T-helper 22 cell (primary cell): Measurements from ENCODE around the gene APLF.
"Not testable (repeated sequence)": the region's sequence is repeated elsewhere in the genome, so short reads cannot be mapped to it uniquely, and the experiment has no call there.

Experiments used
- DNase-seq: peaks from one replicate; pipeline ENCODE4 v3.0.0-alpha.2; 2020; ENCODE audit warnings: low read depth

The APLF gene

DNA sequence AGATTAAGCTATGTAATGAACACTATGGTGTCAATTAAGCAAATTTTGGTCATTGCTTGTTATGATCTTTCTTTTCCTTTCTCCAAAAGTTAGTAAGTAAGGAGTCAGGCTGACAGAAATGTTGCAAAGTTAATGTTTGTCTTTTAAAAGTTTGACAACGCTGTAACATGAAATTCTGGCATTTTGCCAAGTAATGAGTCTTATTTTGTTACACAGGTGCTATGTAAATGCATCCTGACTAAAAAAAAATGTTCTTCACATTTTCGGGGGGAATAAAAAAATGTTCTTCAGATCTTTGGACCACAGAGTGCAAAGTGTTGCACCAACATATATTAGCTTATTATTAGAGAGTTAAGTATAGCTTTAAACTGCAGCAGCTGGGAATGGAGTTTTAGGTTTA, 121.2 kb downstream of the APLF start:
- no peak for DNase-seq

DNA sequence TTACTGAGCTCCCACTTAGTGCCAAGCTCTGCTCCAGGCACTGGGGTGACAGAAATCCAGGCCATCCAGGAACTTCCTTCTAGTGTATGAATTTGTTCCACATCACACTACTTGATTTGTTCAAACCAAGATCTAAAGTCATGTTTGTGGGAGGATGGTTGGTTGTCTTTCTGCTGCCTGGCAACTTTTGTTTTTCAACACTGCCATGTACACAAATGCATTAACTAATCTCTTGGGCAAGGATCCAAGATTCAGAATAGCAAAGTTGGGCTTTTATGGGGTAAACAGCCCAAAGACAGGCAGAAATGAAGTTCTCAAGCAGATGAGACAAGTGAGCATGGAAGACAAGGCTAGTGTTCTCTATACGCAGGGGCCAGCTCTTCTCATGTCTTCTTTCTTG, 122.6 kb downstream of the APLF start:
- DNase-seq = no peak

DNA sequence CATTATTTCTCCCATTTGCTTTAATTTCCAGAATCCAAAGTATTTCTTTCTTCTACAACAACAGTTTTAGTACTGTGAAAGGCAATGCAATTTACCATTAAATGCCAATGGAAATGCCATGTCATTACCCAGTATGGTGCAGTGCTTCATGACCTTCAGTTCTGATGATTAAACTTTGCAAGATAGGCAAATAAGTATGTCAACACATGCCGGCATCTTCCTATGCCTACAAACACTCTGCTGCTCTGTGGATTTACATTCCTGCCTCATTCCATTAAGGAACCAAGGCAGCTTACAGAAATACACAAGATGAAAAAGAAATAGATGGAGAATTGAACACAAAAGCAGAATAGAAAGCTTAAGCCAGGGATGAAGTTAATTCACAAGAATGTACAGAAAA, 123.3 kb downstream of the APLF start:
- no peak for DNase-seq

DNA sequence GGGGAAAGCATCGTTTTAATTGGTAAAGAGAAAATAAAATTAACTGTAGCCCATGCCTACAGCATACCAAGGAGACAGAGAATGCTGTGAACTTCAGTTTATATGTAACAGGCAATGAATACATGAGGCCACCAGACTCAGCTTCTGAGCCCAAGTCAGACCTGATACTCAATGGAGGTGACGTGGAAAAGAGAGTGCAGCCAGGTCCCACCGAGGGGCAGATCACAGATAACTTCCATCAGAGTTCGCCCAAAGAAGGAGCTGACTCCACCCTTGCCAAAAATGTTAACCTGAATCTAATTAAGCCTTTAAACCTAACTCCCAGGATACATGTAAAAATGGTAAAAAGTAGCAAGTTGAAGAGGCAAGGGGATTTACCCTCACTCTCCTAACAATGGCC, 123.8 kb downstream of the APLF start:
- DNase-seq = no peak

DNA sequence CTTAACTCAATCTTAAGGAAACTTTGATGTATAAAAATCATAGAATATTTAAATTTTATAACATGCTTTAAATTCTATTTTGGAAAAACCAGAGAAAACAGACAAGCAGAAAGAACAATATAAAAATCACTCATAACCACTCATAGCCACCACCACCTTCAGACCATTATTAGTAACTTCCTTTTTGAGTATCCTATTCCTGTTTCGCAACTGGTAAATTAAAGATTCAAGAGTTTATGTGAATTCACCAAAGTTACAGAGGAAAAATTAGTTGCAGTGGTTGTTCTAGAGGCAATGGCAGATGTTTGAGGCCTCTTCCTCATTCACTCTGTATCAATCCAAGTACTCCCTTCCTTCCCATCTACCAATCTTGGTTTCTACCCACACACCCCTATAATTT, 126.7 kb downstream of the APLF start:
- no peak for DNase-seq

DNA sequence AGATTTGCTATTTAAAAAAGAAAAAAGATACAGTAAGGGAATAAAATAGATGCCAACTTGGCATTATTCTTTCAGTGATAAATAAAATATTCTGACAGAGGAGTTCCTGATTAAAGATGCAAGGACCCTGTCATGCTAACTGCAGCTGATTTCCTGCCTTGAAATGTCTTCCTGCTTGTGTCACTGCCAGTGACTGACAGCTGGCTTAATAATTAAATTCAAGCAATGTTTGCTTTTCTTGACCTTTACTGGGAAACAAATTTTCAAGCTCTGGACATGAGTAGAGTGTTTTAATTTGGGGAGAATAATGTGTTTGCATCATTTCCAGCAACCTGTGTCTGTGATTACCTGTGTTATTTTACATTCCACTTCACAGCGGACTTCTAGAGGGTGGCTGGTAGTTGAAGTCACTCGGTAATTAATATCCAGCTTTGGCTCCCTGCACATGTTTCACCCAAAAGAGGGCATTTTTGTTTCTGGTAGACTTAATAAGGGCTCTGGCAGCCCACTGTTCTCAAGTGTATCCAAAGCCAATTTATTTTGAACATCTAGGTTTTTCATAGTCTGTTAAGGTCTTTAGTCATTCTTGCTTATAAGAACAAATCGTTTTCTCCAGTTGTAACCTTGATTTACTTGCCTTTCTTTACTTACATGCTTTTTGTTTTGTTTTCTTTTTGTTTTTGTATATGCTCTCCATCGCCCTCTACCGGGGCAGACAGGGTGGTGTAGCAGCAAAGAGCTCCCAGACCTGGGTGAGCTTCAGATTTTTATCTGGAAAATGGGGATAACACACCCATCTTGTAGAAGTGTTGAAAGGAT, 127.5 kb downstream of the APLF start:
- peak; percentile 4 for DNase-seq

DNA sequence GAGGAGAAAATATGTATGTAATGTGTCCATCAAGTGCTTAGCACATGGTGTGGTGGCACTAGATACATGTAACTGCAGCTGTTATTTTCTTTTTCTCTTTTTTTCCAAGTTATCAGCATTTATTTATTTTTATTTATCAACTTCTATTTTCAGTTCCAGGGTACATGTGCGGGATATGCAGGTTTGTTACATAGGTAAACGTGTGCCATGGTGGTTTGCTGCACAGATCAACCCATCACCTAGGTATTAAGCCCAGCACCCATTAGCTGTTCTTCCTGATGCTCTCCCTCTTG, 128.1 kb downstream of the APLF start:
- not testable (repeated sequence) for DNase-seq

DNA sequence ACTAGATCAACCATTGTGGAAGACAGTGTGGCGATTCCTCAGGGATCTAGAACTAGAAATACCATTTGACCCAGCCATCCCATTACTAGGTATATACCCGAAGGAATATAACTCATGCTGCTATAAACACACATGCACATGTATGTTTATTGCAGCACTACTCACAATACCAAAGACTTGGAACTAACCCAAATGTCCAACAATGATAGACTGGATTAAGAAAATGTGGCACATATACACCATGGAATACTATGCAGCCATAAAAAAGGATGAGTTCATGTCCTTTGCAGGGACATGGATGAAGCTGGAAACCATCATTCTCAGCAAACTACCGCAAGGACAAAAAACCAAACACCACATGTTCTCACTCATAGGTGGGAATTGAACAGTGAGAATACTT, 133.1 kb downstream of the APLF start:
- DNase-seq = not testable (repeated sequence)

DNA sequence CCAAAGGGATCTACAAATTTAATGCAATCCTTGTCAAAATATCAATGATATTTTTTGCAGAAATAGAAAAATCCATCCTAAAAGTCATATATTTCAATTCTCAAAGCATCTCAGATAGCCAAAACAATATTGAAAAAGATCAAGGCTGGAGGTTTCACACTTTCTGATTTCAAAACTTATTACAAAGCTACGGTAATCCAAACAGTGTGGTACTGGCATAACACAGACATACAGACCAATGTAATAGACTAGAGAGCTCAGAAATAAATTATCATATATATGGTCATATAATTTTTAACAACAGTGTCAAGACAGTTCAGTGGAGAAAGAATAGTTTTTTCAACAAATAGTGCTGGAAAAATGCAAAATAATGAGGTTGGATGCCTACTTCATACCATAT, 135.7 kb downstream of the APLF start:
- no peak for DNase-seq

DNA sequence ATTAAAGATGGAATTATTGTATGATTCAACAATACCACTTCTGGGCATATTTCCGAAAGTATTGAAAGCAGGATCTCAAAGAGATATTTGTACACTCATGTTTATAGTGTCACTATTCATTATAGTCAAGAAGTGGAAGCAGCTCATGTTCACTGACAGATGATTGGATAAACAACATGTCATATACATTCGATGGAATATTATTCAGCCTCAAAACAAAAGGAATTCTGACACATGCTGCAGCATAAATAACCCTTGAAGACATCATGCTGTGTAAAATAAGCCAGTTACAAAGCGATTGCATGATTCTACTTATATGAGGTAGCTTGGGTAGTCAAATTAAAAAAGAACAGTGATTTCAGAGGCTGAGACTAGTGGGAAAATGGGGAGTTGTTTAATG, 136.7 kb downstream of the APLF start:
- no peak for DNase-seq

DNA sequence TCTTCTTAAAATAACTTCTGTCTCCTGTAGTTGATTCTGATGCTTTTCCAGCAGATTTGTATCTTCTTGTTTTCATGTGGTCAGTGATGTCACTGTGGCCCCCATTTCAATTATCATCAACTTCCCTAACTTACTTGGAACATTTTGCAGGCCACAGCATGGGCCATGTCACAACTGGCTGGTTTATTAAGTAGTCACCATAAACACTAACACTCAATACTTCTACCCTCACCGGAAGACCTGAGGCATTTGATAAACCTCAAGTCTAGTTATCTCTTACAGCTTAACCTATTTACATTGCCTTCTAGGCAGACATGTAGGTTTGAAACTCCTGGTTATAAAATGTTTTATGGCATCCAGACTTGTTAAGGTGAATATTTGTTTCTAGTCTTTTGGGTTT, 138.6 kb downstream of the APLF start:
- no peak for DNase-seq

DNA sequence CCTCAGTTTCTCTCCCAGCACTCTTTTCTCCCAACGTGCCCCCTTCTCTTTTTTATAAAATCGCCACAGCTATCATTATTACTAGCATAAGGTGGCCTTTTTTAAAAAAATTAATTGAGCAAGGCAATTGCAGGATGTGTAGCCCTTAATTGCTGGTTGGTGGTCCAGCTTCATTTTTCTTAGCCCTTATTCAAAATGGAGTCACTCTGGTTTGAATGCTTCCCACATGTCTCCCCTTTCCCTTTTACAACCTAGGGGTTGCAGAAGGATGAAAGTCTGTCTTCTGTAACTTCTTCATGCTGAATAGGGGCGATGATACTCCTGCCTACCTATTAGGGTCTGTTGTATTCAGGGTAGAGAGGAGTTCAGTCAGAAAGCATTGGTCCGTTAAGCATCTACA, 139.4 kb downstream of the APLF start:
- DNase-seq = no peak

DNA sequence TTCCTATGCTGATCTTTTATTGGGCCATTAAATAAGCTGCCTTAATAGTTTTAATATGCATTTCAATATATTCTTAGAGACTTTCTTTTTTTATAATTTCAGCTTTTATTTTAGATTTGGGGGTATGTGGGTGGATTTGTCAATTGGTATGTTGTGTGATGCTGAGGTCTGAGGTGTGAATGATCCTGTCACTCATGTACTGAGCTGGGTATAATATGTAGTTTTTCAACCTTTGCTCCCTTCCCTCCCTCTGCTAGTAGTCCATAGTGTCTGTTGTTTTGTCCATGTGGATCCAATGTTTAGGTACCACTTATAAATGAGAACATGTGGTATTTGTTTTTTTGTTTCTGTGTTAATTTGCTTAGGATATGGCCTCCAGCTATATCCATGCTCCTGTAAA, 140.5 kb downstream of the APLF start:
- DNase-seq = no peak

DNA sequence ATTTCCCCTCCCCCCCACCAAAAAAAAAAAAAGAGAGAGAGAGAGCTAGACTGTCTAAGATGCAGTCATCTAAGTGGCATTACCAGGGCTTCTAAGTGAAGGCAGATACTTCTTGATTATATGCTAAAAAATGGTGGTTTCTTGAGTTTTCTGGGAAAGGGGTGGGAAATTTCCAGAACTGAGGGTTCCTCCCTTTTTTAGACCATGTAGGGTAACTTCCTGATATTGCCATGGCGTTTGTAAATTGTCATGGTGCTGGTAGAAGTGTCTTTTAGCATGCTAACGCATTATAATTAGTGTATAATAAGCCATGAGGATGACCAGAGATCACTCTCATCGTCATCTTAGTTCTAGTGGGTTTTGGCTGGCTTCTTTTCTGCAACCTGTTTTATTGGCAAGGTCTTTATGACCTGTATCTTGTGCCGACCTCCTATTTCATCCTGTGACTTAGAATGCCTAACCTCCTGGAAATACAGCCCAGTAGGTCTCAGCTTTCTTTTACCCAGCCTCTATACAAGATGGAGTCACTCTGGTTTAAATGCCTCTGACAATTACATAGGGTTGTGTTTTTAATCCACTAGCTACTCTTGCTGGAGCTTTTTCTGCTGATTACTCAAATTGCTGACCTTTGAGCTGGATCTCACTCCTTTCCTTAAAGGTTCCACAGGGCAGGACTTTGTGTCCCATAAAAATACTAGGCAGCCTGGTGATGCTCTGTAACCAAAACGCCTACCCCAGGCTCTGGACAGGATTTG, 145.6 kb downstream of the APLF start:
- no peak for DNase-seq

DNA sequence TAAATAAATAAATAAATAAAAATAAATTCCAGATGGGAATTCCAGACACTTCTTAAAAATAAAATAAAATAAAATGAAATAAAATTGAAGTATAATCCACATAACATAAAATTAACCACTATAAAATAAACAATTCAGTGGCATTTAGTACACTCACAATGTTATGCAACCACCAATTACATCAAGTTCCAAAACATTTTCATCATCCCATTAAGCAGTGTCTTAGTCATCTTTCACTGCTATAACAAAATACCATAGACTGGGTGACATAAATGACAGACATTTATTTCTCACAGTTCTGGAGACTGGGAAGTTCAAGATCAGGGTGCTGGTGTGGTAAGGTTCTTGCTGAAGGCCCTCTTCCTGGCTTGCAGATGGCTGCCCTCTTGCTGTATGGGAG, 153.4 kb downstream of the APLF start:
- no peak for DNase-seq

DNA sequence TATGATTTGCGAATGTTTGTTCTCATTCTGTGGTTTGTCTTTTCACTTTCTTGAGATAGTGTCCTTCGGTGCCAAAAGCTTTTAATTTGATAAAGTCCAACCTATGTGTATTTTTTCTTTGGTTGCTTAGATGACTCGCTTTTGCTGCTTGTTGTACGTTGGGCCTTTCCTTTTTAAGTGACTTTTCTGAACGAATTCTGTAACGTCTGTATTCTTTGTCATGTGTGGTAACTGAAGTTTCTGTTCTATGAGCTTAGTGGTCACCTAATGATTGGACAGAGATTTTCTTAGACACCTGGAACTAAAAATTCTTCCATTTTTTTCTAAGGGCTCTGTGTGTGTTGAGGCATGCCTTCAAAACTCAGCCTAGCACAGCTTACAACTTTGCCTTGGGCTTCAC, 156.4 kb downstream of the APLF start:
- DNase-seq = no peak

DNA sequence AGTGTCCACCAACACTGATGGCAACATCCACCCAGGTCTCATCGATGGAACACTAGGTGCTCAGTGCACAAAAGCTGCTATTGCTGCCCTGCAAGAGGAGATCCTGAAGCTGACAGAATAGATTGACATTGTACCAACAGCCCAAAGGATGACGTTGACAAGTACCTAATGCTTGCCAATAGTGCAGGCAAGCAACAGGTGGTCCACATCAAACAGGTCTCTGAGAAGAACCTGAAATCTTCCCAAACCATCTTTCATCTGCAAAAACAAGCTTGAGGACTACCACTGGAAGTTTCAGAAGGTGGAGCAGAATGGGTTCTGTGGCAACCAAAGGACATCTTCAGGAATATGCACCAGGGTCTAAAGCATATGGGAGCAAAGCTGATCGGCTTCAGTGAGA, 160.2 kb downstream of the APLF start:
- no peak for DNase-seq
